ENCODE data around the gene SERGEF. TPM values are rescaled to one million over a fixed set of nuclear protein-coding genes. Genes with fewer than 3 reads are reported as not detected.

The SERGEF gene
- total and polyA plus RNA-seq, 2 of the 4 experiments (the other 2 are of a cell fraction) = 12.2 to 18.1 TPM

GRCh38 chr11:17873586-17873985 lies 139.3 kb downstream of the SERGEF start:
- no peak overlapping the region for H3K56ac ChIP-seq (ENCODE audit: extremely low read depth, insufficient read depth, low read length)
- no peaks in the 10 kb centered on the region for H4K20me1 ChIP-seq (ENCODE audit: insufficient read depth, low read length)
- no peak overlapping the region for H3K27ac ChIP-seq (ENCODE audit: insufficient read depth, low read length)
- WGBS, 2 experiments (ENCODE audit: extremely low coverage in 2 of 2, insufficient read length in 1 of 2) = no CpG with 5 or more reads among the region's 2 CpGs
- H3K4me3 ChIP-seq (ENCODE audit: insufficient read depth, low read depth, low read length) = no peak overlapping the region
- in situ Hi-C loops (cut with MboI; ENCODE audit: low sequenced_read_pairs) = no loop called here
- no peak overlapping the region for H2AFZ ChIP-seq (replicated peaks; ENCODE audit: low read length, poor library complexity)
- no peak overlapping the region for H2BK5ac ChIP-seq (ENCODE audit: low read depth, low read length, poor library complexity, severe bottlenecking)
- no peak overlapping the region for H3K18ac ChIP-seq (ENCODE audit: low read depth, low read length)
- H4K8ac ChIP-seq (ENCODE audit: low read depth in 2 of 2, low read length in 2 of 2) = no peak overlapping the region
- no peaks in the 10 kb centered on the region; the same call in 1 of the 2 replicates for H3K36me3 ChIP-seq (ENCODE audit: control insufficient read depth, insufficient read depth, low read length)
- H3K9ac ChIP-seq (ENCODE audit: low read depth, low read length) = no peak overlapping the region
- H2BK20ac ChIP-seq (ENCODE audit: low read depth, low read length) = no peak overlapping the region
- no peak overlapping the region for H3K4ac ChIP-seq (ENCODE audit: low read depth, low read length)
- no peaks in the 10 kb centered on the region for H3K79me1 ChIP-seq (ENCODE audit: low read depth in 1 of 2, low read length in 2 of 2)
- H3K23ac ChIP-seq (ENCODE audit: low read depth, low read length) = no peak overlapping the region
- TF ChIP-seq CEBPB (IDR thresholded peaks at IDR 0.05; ENCODE audit: low read depth, low read length) = no peak
- TF ChIP-seq RCOR1 (IDR thresholded peaks at IDR 0.05; ENCODE audit: insufficient replicate concordance, low read length) = no peak
- no peak for TF ChIP-seq NFE2L2 (IDR thresholded peaks at IDR 0.05; ENCODE audit: low read depth, low read length)
- no peak for TF ChIP-seq POLR2A (IDR thresholded peaks at IDR 0.05; ENCODE audit: low read depth, low read length)
- no peak for TF ChIP-seq SMC3 (IDR thresholded peaks at IDR 0.05; ENCODE audit: low read depth, low read length)
- no peak for TF ChIP-seq MAZ (IDR thresholded peaks at IDR 0.05; ENCODE audit: borderline replicate concordance, low read depth, low read length)
- no peak for TF ChIP-seq RAD21 (IDR thresholded peaks at IDR 0.05; ENCODE audit: low read length)
- no peak for TF ChIP-seq FOS (IDR thresholded peaks at IDR 0.05; ENCODE audit: low read depth, low read length)
- no peak for TF ChIP-seq MAFK (IDR thresholded peaks at IDR 0.05; ENCODE audit: low read depth, low read length)
- TF ChIP-seq, protein P1, sequence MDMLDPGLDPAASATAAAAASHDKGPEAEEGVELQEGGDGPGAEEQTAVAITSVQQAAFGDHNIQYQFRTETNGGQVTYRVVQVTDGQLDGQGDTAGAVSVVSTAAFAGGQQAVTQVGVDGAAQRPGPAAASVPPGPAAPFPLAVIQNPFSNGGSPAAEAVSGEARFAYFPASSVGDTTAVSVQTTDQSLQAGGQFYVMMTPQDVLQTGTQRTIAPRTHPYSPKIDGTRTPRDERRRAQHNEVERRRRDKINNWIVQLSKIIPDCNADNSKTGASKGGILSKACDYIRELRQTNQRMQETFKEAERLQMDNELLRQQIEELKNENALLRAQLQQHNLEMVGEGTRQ (IDR thresholded peaks at IDR 0.05; ENCODE audit: low read depth, low read length) = no peak
- no peak for TF ChIP-seq CHD1 (IDR thresholded peaks at IDR 0.05; ENCODE audit: low read depth, low read length)
- no peak for TF ChIP-seq MXI1 (IDR thresholded peaks at IDR 0.05; ENCODE audit: borderline replicate concordance, low read depth, low read length)
- TF ChIP-seq RFX5 (IDR thresholded peaks at IDR 0.05; ENCODE audit: low read depth, low read length) = no peak
- TF ChIP-seq BHLHE40 (IDR thresholded peaks at IDR 0.05; ENCODE audit: low read depth, low read length) = no peak
- no peak for TF ChIP-seq ELK1 (IDR thresholded peaks at IDR 0.05; ENCODE audit: borderline replicate concordance, low read depth, low read length)
- TF ChIP-seq, protein P2, sequence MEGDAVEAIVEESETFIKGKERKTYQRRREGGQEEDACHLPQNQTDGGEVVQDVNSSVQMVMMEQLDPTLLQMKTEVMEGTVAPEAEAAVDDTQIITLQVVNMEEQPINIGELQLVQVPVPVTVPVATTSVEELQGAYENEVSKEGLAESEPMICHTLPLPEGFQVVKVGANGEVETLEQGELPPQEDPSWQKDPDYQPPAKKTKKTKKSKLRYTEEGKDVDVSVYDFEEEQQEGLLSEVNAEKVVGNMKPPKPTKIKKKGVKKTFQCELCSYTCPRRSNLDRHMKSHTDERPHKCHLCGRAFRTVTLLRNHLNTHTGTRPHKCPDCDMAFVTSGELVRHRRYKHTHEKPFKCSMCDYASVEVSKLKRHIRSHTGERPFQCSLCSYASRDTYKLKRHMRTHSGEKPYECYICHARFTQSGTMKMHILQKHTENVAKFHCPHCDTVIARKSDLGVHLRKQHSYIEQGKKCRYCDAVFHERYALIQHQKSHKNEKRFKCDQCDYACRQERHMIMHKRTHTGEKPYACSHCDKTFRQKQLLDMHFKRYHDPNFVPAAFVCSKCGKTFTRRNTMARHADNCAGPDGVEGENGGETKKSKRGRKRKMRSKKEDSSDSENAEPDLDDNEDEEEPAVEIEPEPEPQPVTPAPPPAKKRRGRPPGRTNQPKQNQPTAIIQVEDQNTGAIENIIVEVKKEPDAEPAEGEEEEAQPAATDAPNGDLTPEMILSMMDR (conservative IDR thresholded peaks at IDR 0.05; ENCODE audit: low read depth, low read length) = no peak
- H3K4me1 ChIP-seq (ENCODE audit: control insufficient read depth, insufficient read depth, low read length) = no peaks in the 10 kb centered on the region
- no peak overlapping the region for H2AK5ac ChIP-seq (ENCODE audit: low read depth, low read length)
- POLR2A ChIA-PET (ENCODE audit: unreplicated experiment) = no interaction called here
- H4K5ac ChIP-seq (ENCODE audit: low read depth, low read length) = no peak overlapping the region
- no peak overlapping the region for H3K14ac ChIP-seq (replicated peaks; ENCODE audit: low read depth, low read length)
- intact Hi-C loops (cut with micrococcal nuclease) = no loop called here
- H2BK120ac ChIP-seq (ENCODE audit: low read depth, low read length) = no peak overlapping the region
- BruUV-seq (replicated peaks) = no TSS peak
- no peak for DNase-seq
- no peak overlapping the region for H2AK9ac ChIP-seq (replicated peaks; ENCODE audit: low read depth, low read length, poor library complexity)
- ATAC-seq (ENCODE audit: low read depth) = no peak
- no peaks in the 10 kb centered on the region for H3K27me3 ChIP-seq (ENCODE audit: control insufficient read depth, insufficient read depth, low read length)
- H4K91ac ChIP-seq (ENCODE audit: insufficient read depth, low read depth, low read length) = no peak overlapping the region
- H3K9me3 ChIP-seq (ENCODE audit: control insufficient read depth, insufficient read depth, low read length) = no peaks in the 10 kb centered on the region
- no peak overlapping the region for H3K4me2 ChIP-seq (ENCODE audit: low read depth, low read length)
- H3K9me1 ChIP-seq (ENCODE audit: insufficient read depth, low read length) = peaks cover 8% of the 10 kb centered on the region; the same call in 1 of the 2 replicates
- H2BK15ac ChIP-seq (ENCODE audit: low read depth, low read length) = no peak overlapping the region
- CTCF ChIA-PET = interaction anchor here (1.0 kb wide), 1 partner anchor 28 kb away, joined by 3 read pairs; no protein-coding TSS in a partner anchor
- dilution Hi-C loops (cut with HindIII; ENCODE audit: low sequenced_read_pairs, unreplicated experiment) = no loop called here

All from IMR-90 (cell line).